Stimulated activated CD8-positive, alpha-beta memory T cell treated with anti-CD3 and anti-CD28 coated beads, Interleukin-7, amount 100 ng/mL, for 24 hours (primary cell): ENCODE results near the gene CSH1.
"Not testable (repeated sequence)": the region's sequence is repeated elsewhere in the genome, so short reads cannot be mapped to it uniquely, and the experiment has no call there.

Source experiments
- DNase-seq: peaks from one replicate; pipeline ENCODE4 v3.0.0-alpha.2; 2020; ENCODE audit warnings: low read depth

CSH1 gene

GRCh38 chr17:63866625-63867024 is 29.7 kb downstream of the CSH1 start:
- DNase-seq = not testable (repeated sequence)

- no peak for DNase-seq
Measured at GRCh38 chr17:63859257-63859656, 37.1 kb downstream of the CSH1 start.

- not testable (repeated sequence) for DNase-seq
Measured at GRCh38 chr17:63856425-63856824, 39.9 kb downstream of the CSH1 start.

GRCh38 chr17:63855185-63855584 is 41.2 kb downstream of the CSH1 start:
- DNase-seq = no peak

- DNase-seq = no peak
Measured at GRCh38 chr17:63854709-63855108, 41.7 kb downstream of the CSH1 start.

GRCh38 chr17:63853260-63853659 is 43.1 kb downstream of the CSH1 start:
- no peak for DNase-seq

GRCh38 chr17:63850401-63850800 is 46.0 kb downstream of the CSH1 start:
- DNase-seq = no peak

- DNase-seq = peak; percentile 89
Measured at GRCh38 chr17:63848834-63849689, 47.3 kb downstream of the CSH1 start.

GRCh38 chr17:63847525-63848249 is 48.7 kb downstream of the CSH1 start:
- DNase-seq = no peak

- no peak for DNase-seq
Measured at GRCh38 chr17:63845509-63845908, 50.9 kb downstream of the CSH1 start.
